Measurements from ENCODE around the gene SALL4.

SALL4 gene

DNA sequence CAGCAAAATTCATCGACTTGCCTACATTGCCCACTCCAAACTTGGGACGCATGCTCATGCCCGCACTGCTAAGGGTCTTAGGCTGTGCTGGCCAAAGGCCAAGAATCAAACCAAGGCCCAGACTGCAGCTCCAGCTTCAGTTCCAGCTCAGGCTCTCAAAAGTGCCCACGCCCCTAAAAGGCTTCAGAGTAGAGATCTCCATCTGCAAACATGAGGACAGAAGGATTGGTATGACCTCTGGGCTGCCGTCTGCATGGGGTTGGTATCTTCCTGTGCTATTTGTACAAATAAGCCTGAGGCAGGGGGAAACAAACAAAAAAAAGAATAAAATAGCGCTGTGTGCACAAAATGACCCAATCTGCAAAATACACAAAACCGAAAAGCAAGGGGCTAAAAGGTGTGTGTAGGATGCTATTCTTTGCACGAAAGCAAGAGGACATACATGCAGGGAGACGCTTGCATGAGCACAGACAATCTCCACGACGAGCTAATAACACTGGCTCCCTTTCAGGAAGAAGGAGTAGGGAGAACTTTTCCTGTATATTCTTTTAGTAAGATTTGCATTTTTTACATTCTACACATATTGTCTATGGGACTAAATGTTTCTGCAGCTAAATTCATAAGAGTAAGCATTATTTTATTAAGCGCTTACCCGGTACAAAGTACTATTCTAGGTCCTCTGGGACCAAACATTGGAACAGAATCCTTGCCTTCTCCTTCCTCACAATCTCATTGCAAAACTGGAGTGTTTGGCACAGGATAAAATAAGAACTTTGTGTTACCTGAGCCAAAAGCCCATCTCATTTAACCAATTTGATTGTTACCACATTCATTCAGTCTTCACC lies 67.2 kb downstream of the SALL4 start:
- no peak for DNase-seq

- DNase-seq = no peak
Measured at GRCh38 chr20:51733070-51733469, 69.3 kb downstream of the SALL4 start.

Measured in NK-92 treated with Interleukin-12 subunit alpha and Interleukin-12 subunit beta, amount 100 ng/mL, for 24 hours (cell line).